Mesendoderm (in vitro differentiated cells): Measurements from ENCODE around the gene PKD1L1.
"Not testable (repeated sequence)": the region's sequence is repeated elsewhere in the genome, so short reads cannot be mapped to it uniquely, and the experiment has no call there.

Experiments used
- DNase-seq: peaks from one replicate; pipeline ENCODE4 v3.0.0; 2013
- H2AK5ac ChIP-seq: 2 replicates; pipeline ENCODE4 v1.6.1; 2013; ENCODE audit warnings: low read length, inconsistent platforms
- H2BK120ac ChIP-seq: 2 replicates; pipeline ENCODE4 v1.6.1; 2013; ENCODE audit warnings: low read depth, mild to moderate bottlenecking, low read length, moderate library complexity, mixed read lengths
- H2BK15ac ChIP-seq: replicated peaks from 2 replicates; pipeline ENCODE4 v1.6.1; 2013; ENCODE audit warnings: low read depth, mild to moderate bottlenecking, moderate library complexity
- H2BK5ac ChIP-seq: 2 replicates; pipeline ENCODE4 v1.6.1; 2013; ENCODE audit warnings: low read length, inconsistent platforms
- H3K18ac ChIP-seq: 2 replicates; pipeline ENCODE4 v1.6.1; 2013; ENCODE audit warnings: mild to moderate bottlenecking, low read length, mixed read lengths
- H3K23ac ChIP-seq: one replicate; pipeline ENCODE4 v1.6.1; 2013; ENCODE audit warnings: low read length
- H3K27ac ChIP-seq: 2 replicates; pipeline ENCODE4 v1.5.1; 2013; ENCODE audit warnings: low read depth, mild to moderate bottlenecking, inconsistent platforms, low read length, moderate library complexity
- H3K27me3 ChIP-seq: 2 replicates; pipeline ENCODE4 v1.6.1; 2013; ENCODE audit warnings: low read length, control low read depth, mild to moderate bottlenecking, inconsistent platforms; ENCODE audit not compliant: insufficient read depth, poor library complexity
- H3K36me3 ChIP-seq: 2 replicates; pipeline ENCODE4 v1.6.1; 2013; ENCODE audit warnings: low read length, inconsistent platforms; ENCODE audit not compliant: control insufficient read depth, insufficient read depth
- H3K4ac ChIP-seq: one replicate; pipeline ENCODE4 v1.6.1; 2013; ENCODE audit warnings: low read depth, mild to moderate bottlenecking, low read length, moderate library complexity
- H3K4me1 ChIP-seq: 2 replicates; pipeline ENCODE4 v1.6.1; 2013; ENCODE audit warnings: low read depth, low read length, inconsistent platforms; ENCODE audit not compliant: control insufficient read depth
- H3K4me2 ChIP-seq: 2 replicates; pipeline ENCODE4 v1.6.1; 2013; ENCODE audit warnings: low read length
- H3K4me3 ChIP-seq: 2 replicates; pipeline ENCODE4 v1.5.1; 2013; ENCODE audit warnings: mild to moderate bottlenecking, low read length
- H3K56ac ChIP-seq: one replicate; pipeline ENCODE4 v1.6.1; 2013; ENCODE audit warnings: low read length
- H3K79me1 ChIP-seq: 2 replicates; pipeline ENCODE4 v1.6.1; 2013; ENCODE audit warnings: low read length, inconsistent platforms
- H3K79me2 ChIP-seq: 2 replicates; pipeline ENCODE4 v1.6.1; 2013; ENCODE audit warnings: mild to moderate bottlenecking, low read length; ENCODE audit not compliant: control insufficient read depth, insufficient read depth
- H3K9ac ChIP-seq: 2 replicates; pipeline ENCODE4 v1.6.1; 2013; ENCODE audit warnings: low read length, inconsistent platforms
- H4K5ac ChIP-seq: one replicate; pipeline ENCODE4 v1.6.1; 2013; ENCODE audit warnings: low read length
- H4K8ac ChIP-seq: one replicate; pipeline ENCODE4 v1.6.1; 2013; ENCODE audit warnings: low read depth, mild to moderate bottlenecking, control low read depth, low read length, moderate library complexity
- WGBS: extraction: QIAGEN DNeasy Blood & Tissue Kit; methylation state at CpG from one replicate; pipeline ENCODE4 v1.1.7; 2013; ENCODE audit warnings: low lambda C conversion rate, missing lambda C conversion rate; ENCODE audit not compliant: insufficient coverage; ENCODE audit errors: extremely low coverage; 5-methylcytosine and 5-hydroxymethylcytosine counted together

Gene PKD1L1

GRCh38 chr7:47942651-47943050, 5.6 kb downstream of the PKD1L1 start:
- H3K79me1 ChIP-seq, H3K27me3 ChIP-seq, H2BK15ac ChIP-seq, H3K27ac ChIP-seq, H2BK5ac ChIP-seq, H4K8ac ChIP-seq, H3K4me1 ChIP-seq, H3K36me3 ChIP-seq, H3K4ac ChIP-seq, H4K5ac ChIP-seq, H3K4me3 ChIP-seq, DNase-seq, H3K9ac ChIP-seq, H2AK5ac ChIP-seq, H3K23ac ChIP-seq, H2BK120ac ChIP-seq, H3K18ac ChIP-seq, H3K4me2 ChIP-seq, H3K56ac ChIP-seq, H3K79me2 ChIP-seq: not testable (repeated sequence)
- WGBS = no CpG with 5 or more reads among the region's 10 CpGs

- Histone ChIP-seq H3K23ac (no peak overlapping the region), H3K79me1 (no peaks in the 10 kb centered on the region), H3K4ac (no peak overlapping the region), H3K56ac (no peak overlapping the region), H3K4me3 (no peak overlapping the region), H3K4me2 (no peak overlapping the region), H3K36me3 (no peaks in the 10 kb centered on the region), H3K27me3 (no peaks in the 10 kb centered on the region), H3K9ac (no peak overlapping the region), H3K18ac (no peak overlapping the region), H4K8ac (no peak overlapping the region), H2BK15ac (no peak overlapping the region), H2BK120ac (no peak overlapping the region), H3K27ac (no peak overlapping the region), H3K4me1 (no peaks in the 10 kb centered on the region), H2AK5ac (no peak overlapping the region), H3K79me2 (no peaks in the 10 kb centered on the region), H4K5ac (no peak overlapping the region), H2BK5ac (no peak overlapping the region)
- no peak for DNase-seq
- no CpG with 5 or more reads among the region's 10 CpGs for WGBS
Observed at GRCh38 chr7:47942132-47942531, 6.1 kb downstream of the PKD1L1 start.

- Histone ChIP-seq H2BK15ac (no peak overlapping the region), H4K5ac (no peak overlapping the region), H2AK5ac (no peak overlapping the region), H3K4me3 (no peak overlapping the region), H3K9ac (no peak overlapping the region), H3K79me2 (no peaks in the 10 kb centered on the region), H3K4me2 (no peak overlapping the region), H3K79me1 (no peaks in the 10 kb centered on the region), H3K4me1 (no peaks in the 10 kb centered on the region), H3K23ac (no peak overlapping the region), H3K36me3 (no peaks in the 10 kb centered on the region), H2BK5ac (no peak overlapping the region), H3K27ac (no peak overlapping the region), H2BK120ac (no peak overlapping the region), H3K27me3 (no peaks in the 10 kb centered on the region), H4K8ac (no peak overlapping the region), H3K56ac (no peak overlapping the region), H3K18ac (no peak overlapping the region), H3K4ac (no peak overlapping the region)
- DNase-seq = no peak
- no CpG with 5 or more reads among the region's 9 CpGs for WGBS
Observed at GRCh38 chr7:47941136-47941844, 7.0 kb downstream of the PKD1L1 start.

- H3K36me3 ChIP-seq = no peaks in the 10 kb centered on the region
- no peak overlapping the region for H3K18ac ChIP-seq
- no peak overlapping the region for H3K4me3 ChIP-seq
- no peak overlapping the region for H4K5ac ChIP-seq
- no peaks in the 10 kb centered on the region for H3K79me1 ChIP-seq
- no peak overlapping the region for H3K23ac ChIP-seq
- no peak overlapping the region for H3K27ac ChIP-seq
- no peaks in the 10 kb centered on the region for H3K79me2 ChIP-seq
- H3K4me1 ChIP-seq = no peaks in the 10 kb centered on the region
- no peak overlapping the region for H3K9ac ChIP-seq
- H3K27me3 ChIP-seq = no peaks in the 10 kb centered on the region
- H2BK120ac ChIP-seq = no peak overlapping the region
- no peak overlapping the region for H2BK5ac ChIP-seq
- H3K56ac ChIP-seq = no peak overlapping the region
- H3K4ac ChIP-seq = no peak overlapping the region
- DNase-seq = no peak
- no peak overlapping the region for H3K4me2 ChIP-seq
- WGBS = no CpG with 5 or more reads among the region's 14 CpGs
- no peak overlapping the region for H4K8ac ChIP-seq
- H2BK15ac ChIP-seq = no peak overlapping the region
- H2AK5ac ChIP-seq = no peak overlapping the region
Observed at GRCh38 chr7:47940088-47941013, 7.9 kb downstream of the PKD1L1 start.

GRCh38 chr7:47939425-47940036, 8.7 kb downstream of the PKD1L1 start:
- H3K4ac ChIP-seq = no peak overlapping the region
- H4K5ac ChIP-seq = no peak overlapping the region
- no peaks in the 10 kb centered on the region for H3K79me1 ChIP-seq
- no peak overlapping the region for H3K56ac ChIP-seq
- no peak overlapping the region for H3K27ac ChIP-seq
- H3K4me3 ChIP-seq = no peak overlapping the region
- H3K23ac ChIP-seq = no peak overlapping the region
- no peak overlapping the region for H4K8ac ChIP-seq
- no peaks in the 10 kb centered on the region for H3K79me2 ChIP-seq
- no peak overlapping the region for H2BK120ac ChIP-seq
- H3K18ac ChIP-seq = no peak overlapping the region
- no peaks in the 10 kb centered on the region for H3K27me3 ChIP-seq
- H2AK5ac ChIP-seq = no peak overlapping the region
- no peaks in the 10 kb centered on the region for H3K4me1 ChIP-seq
- no peaks in the 10 kb centered on the region for H3K36me3 ChIP-seq
- no peak overlapping the region for H2BK5ac ChIP-seq
- WGBS = no CpG with 5 or more reads among the region's 7 CpGs
- H3K9ac ChIP-seq = no peak overlapping the region
- H2BK15ac ChIP-seq = no peak overlapping the region
- DNase-seq = no peak
- no peak overlapping the region for H3K4me2 ChIP-seq
